ENCODE measurements around the gene LHPP.

LHPP gene

DNA sequence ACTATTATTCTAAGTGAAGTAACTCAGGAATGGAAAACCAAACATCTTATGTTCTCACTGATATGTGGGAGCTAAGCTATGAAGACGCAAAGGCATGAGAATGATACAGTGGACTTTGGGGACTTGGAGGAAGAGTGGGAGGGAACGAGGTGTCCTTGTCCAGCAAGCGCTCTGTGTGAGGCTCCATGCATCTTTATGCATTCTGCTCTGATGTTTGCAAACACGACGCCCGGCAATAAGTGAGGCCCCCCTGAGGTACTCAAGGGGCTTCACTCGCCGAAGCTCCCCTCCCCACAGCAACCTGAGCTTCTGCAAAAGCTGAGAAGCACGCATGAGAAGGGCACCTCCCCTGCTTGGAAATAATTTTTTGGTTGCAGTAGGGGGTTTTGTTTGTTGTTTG, 103.3 kb downstream of the LHPP start:
- H3K36me3 ChIP-seq (ENCODE audit: insufficient read depth, low read length), result no peaks in the 10 kb centered on the region
- no peaks in the 10 kb centered on the region for H3K27me3 ChIP-seq (ENCODE audit: control insufficient read depth in 1 of 2, insufficient read depth in 2 of 2, low read length in 2 of 2)
- no peak overlapping the region for H3K9ac ChIP-seq (ENCODE audit: low read length)
- no peak overlapping the region for H3K4me3 ChIP-seq (ENCODE audit: low read depth in 1 of 2, low read length in 2 of 2)
- no peaks in the 10 kb centered on the region for H3K9me3 ChIP-seq (ENCODE audit: low read length)
- no peak overlapping the region for H3K27ac ChIP-seq (ENCODE audit: low read depth, low read length)
- H3K4me1 ChIP-seq (ENCODE audit: insufficient read depth, low read length), result peaks cover 17% of the 10 kb centered on the region

- no peaks in the 10 kb centered on the region for H3K9me3 ChIP-seq (ENCODE audit: low read length)
- H3K27ac ChIP-seq (ENCODE audit: low read depth, low read length), result no peak overlapping the region
- no peak overlapping the region for H3K9ac ChIP-seq (ENCODE audit: low read length)
- peaks cover 9% of the 10 kb centered on the region for H3K4me1 ChIP-seq (ENCODE audit: insufficient read depth, low read length)
- no peak overlapping the region for H3K4me3 ChIP-seq (ENCODE audit: low read depth in 1 of 2, low read length in 2 of 2)
- no peaks in the 10 kb centered on the region for H3K27me3 ChIP-seq (ENCODE audit: control insufficient read depth in 1 of 2, insufficient read depth in 2 of 2, low read length in 2 of 2)
- H3K36me3 ChIP-seq (ENCODE audit: insufficient read depth, low read length), result no peaks in the 10 kb centered on the region
These were observed 104.1 kb downstream of the LHPP start for GRCh38 chr10:124565565-124566221.

DNA sequence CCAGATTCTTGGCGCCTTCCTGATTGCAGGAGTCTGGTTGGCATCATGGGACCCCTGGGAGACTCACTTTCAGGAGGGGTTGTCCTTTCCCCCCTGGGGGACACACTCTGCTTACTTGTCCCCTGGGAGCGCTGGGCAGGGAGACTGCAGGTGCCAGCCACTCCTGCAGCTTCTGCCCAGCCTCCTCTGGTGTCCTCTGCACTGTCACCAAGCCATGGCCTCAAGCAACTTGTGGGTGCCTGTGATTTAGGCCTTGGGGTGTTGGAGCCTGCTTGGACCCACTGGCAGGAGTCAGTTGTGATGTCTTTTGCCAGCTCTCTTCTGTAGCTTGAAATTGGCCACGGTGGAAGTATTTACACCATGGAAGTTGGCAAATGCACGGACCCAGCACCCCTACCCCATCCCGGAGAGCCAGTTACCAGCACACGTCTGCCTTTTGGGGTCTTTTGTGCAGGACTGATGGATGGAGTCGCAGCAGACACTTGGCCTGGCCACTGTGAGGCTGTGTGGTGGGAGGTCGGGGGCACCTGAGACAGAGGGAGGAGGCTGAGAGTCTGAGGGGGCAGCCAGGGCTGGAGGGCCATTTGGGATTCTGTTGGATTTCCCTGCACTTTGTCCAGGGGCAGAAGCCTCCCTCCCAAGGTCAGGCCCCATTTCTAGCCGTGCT, 104.7 kb downstream of the LHPP start:
- Histone ChIP-seq H3K36me3 (ENCODE audit: insufficient read depth, low read length) (no peaks in the 10 kb centered on the region), H3K27ac (ENCODE audit: low read depth, low read length) (no peak overlapping the region), H3K9me3 (ENCODE audit: low read length) (no peaks in the 10 kb centered on the region), H3K4me1 (ENCODE audit: insufficient read depth, low read length) (peaks cover 3% of the 10 kb centered on the region), H3K4me3 (ENCODE audit: low read depth in 1 of 2, low read length in 2 of 2) (no peak overlapping the region), H3K27me3 (ENCODE audit: control insufficient read depth in 1 of 2, insufficient read depth in 2 of 2, low read length in 2 of 2) (no peaks in the 10 kb centered on the region), H3K9ac (ENCODE audit: low read length) (no peak overlapping the region)

DNA sequence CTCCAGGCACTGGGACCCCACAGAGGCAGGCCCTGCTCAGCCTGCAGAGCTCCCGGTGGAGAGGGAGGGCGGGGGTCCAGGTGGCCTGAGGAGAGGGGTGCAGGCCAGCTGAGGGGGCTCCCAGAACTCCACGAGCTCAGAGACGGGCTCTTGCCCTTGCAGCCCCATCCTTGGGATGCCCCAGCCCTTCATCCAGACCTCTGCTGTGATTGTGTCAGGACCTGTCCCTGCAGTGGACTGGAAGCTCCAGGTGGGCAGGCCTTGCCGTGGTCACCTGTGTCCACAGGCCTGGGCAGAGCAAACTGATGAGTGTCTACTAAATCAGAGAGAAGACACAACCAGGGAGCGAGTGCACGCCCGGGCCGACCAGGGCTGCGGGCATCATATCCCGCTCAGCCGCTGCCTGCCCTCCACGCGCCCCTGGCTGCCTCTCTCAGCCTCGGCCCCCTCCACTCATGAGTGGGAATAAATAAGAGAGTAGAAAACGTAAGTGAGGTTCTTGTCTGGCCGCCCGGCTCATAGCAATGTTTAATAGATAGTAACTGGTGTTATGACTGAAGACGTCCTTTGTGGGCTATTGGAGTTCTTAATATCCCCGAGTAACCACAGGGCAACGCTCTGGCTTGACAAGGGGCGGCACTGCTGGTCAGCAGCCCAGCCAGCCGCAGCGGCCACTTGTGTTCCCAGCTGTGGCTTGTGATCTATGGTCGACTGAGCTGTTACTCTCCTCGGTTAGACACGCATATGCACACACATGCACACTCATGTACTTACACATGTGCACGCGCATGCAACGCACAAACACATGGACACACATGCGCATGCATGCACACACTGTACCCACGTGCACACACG, 105.6 kb downstream of the LHPP start:
- H3K27ac ChIP-seq (ENCODE audit: low read depth, low read length), result no peak overlapping the region
- H3K9ac ChIP-seq (ENCODE audit: low read length), result no peak overlapping the region

DNA sequence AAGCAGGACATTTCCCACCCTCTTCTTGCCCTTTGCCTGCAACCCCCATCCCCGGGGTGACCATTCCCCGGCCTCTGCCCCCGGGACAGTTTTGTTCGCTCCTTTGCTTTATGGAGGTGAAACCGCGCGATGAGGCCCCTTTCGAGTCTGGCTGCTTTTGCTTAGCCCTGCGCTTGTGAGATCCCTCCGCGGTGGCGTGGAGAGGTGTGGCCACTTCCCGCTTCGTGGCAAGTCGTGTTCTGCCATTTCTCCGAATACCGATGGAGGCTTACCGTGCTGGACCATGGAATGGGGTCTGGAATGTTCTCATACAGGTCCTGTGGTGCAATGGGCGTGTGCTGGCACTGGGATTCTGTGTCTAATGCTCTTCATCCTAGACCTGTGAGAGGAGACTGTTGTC, 106.7 kb downstream of the LHPP start:
- H3K27ac ChIP-seq (ENCODE audit: low read depth, low read length), result no peak overlapping the region
- no peak overlapping the region for H3K9ac ChIP-seq (ENCODE audit: low read length)

More for the DNA sequence above, 105.6 kb downstream of the LHPP start:
- Histone ChIP-seq H3K9me3 (ENCODE audit: low read length) (no peaks in the 10 kb centered on the region), H3K27me3 (ENCODE audit: control insufficient read depth in 1 of 2, insufficient read depth in 2 of 2, low read length in 2 of 2) (no peaks in the 10 kb centered on the region), H3K4me3 (ENCODE audit: low read depth in 1 of 2, low read length in 2 of 2) (no peak overlapping the region), H3K4me1 (ENCODE audit: insufficient read depth, low read length) (no peaks in the 10 kb centered on the region), H3K36me3 (ENCODE audit: insufficient read depth, low read length) (no peaks in the 10 kb centered on the region)

GRCh38 chr10:124568848-124569622, 107.4 kb downstream of the LHPP start:
- Histone ChIP-seq H3K27ac (ENCODE audit: low read depth, low read length) (no peak overlapping the region), H3K4me1 (ENCODE audit: insufficient read depth, low read length) (no peaks in the 10 kb centered on the region), H3K9ac (ENCODE audit: low read length) (no peak overlapping the region), H3K27me3 (ENCODE audit: control insufficient read depth in 1 of 2, insufficient read depth in 2 of 2, low read length in 2 of 2) (no peaks in the 10 kb centered on the region), H3K9me3 (ENCODE audit: low read length) (no peaks in the 10 kb centered on the region), H3K4me3 (ENCODE audit: low read depth in 1 of 2, low read length in 2 of 2) (no peak overlapping the region), H3K36me3 (ENCODE audit: insufficient read depth, low read length) (no peaks in the 10 kb centered on the region)

More for the DNA sequence above, 106.7 kb downstream of the LHPP start:
- Histone ChIP-seq H3K4me1 (ENCODE audit: insufficient read depth, low read length) (no peaks in the 10 kb centered on the region), H3K9me3 (ENCODE audit: low read length) (no peaks in the 10 kb centered on the region), H3K4me3 (ENCODE audit: low read depth in 1 of 2, low read length in 2 of 2) (no peak overlapping the region), H3K27me3 (ENCODE audit: control insufficient read depth in 1 of 2, insufficient read depth in 2 of 2, low read length in 2 of 2) (no peaks in the 10 kb centered on the region), H3K36me3 (ENCODE audit: insufficient read depth, low read length) (no peaks in the 10 kb centered on the region)

GRCh38 chr10:124569623-124570470, 108.2 kb downstream of the LHPP start:
- Histone ChIP-seq H3K27me3 (ENCODE audit: control insufficient read depth in 1 of 2, insufficient read depth in 2 of 2, low read length in 2 of 2) (no peaks in the 10 kb centered on the region), H3K4me3 (ENCODE audit: low read depth in 1 of 2, low read length in 2 of 2) (no peak overlapping the region), H3K9me3 (ENCODE audit: low read length) (no peaks in the 10 kb centered on the region), H3K4me1 (ENCODE audit: insufficient read depth, low read length) (no peaks in the 10 kb centered on the region), H3K36me3 (ENCODE audit: insufficient read depth, low read length) (no peaks in the 10 kb centered on the region), H3K27ac (ENCODE audit: low read depth, low read length) (no peak overlapping the region), H3K9ac (ENCODE audit: low read length) (no peak overlapping the region)

GRCh38 chr10:124570646-124571045, 109.0 kb downstream of the LHPP start:
- Histone ChIP-seq H3K9ac (ENCODE audit: low read length) (no peak overlapping the region), H3K36me3 (ENCODE audit: insufficient read depth, low read length) (no peaks in the 10 kb centered on the region), H3K9me3 (ENCODE audit: low read length) (no peaks in the 10 kb centered on the region), H3K4me3 (ENCODE audit: low read depth in 1 of 2, low read length in 2 of 2) (no peak overlapping the region), H3K4me1 (ENCODE audit: insufficient read depth, low read length) (no peaks in the 10 kb centered on the region), H3K27ac (ENCODE audit: low read depth, low read length) (no peak overlapping the region), H3K27me3 (ENCODE audit: control insufficient read depth in 1 of 2, insufficient read depth in 2 of 2, low read length in 2 of 2) (no peaks in the 10 kb centered on the region)

DNA sequence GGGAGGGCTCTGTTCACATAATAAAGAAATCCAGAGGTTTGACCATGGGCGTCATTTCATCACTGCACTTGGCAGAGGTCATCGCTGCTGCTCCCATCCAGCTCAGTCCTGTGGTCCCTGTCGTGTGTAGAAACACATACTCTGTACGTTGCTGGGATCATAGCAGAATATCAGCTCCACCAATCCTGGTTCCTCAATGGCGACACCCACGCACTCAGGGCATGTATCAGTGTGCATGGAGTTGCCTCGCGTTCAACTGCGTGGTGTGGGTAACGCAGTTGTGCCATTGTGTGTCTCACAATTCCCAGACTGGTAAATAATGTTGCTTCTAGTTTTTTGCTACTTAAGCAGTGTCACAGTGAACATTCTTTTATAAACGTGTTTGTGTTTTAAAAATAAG, 111.1 kb downstream of the LHPP start:
- H3K9me3 ChIP-seq (ENCODE audit: low read length), result no peaks in the 10 kb centered on the region
- no peaks in the 10 kb centered on the region for H3K4me1 ChIP-seq (ENCODE audit: insufficient read depth, low read length)
- H3K27me3 ChIP-seq (ENCODE audit: control insufficient read depth in 1 of 2, insufficient read depth in 2 of 2, low read length in 2 of 2), result no peaks in the 10 kb centered on the region
- no peaks in the 10 kb centered on the region for H3K36me3 ChIP-seq (ENCODE audit: insufficient read depth, low read length)
- no peak overlapping the region for H3K27ac ChIP-seq (ENCODE audit: low read depth, low read length)
- no peak overlapping the region for H3K4me3 ChIP-seq (ENCODE audit: low read depth in 1 of 2, low read length in 2 of 2)
- H3K9ac ChIP-seq (ENCODE audit: low read length), result no peak overlapping the region

DNA sequence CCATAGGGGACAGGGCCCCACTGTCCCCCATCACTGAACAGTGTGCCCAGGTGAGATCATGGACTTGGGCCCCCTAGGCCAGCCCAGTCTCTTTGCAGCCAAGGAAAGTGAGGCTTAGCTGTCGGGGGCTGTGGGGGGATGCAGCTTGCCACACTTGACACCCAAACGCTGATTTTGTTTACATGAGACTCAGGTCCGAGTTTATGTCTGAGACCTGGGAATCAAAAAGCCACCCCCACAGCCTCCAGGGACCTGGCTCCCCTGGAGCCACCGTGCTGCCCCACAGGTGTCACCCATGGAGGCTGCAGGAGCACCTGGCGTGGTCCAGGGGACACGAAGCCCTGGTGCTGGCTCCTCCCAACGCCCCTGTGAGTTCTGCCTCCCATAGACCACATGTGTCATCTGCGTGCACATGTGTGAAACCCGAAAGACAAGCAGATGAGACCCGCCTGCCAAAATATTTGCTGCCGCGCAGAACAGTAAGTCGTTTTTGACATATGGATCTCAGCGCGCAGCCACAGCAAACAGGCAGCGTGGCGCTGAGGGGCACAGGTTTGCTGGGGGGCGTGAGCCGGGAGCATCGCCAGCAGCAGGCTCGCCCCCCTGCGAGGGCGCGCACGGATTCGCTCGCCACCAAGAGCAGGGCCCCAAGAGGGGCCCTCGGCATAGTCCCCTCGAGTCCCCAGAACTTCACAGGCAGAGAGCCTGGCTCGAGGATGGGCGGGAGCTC, 112.3 kb downstream of the LHPP start:
- no peaks in the 10 kb centered on the region for H3K9me3 ChIP-seq (ENCODE audit: low read length)

More for the DNA sequence above, 112.3 kb downstream of the LHPP start:
- no peak overlapping the region for H3K9ac ChIP-seq (ENCODE audit: low read length)
- H3K27ac ChIP-seq (ENCODE audit: low read depth, low read length), result no peak overlapping the region
- H3K4me3 ChIP-seq (ENCODE audit: low read depth in 1 of 2, low read length in 2 of 2), result no peak overlapping the region
- H3K36me3 ChIP-seq (ENCODE audit: insufficient read depth, low read length), result no peaks in the 10 kb centered on the region
- no peaks in the 10 kb centered on the region for H3K27me3 ChIP-seq (ENCODE audit: control insufficient read depth in 1 of 2, insufficient read depth in 2 of 2, low read length in 2 of 2)
- no peaks in the 10 kb centered on the region for H3K4me1 ChIP-seq (ENCODE audit: insufficient read depth, low read length)
